ENCODE measurements around the gene SMC4. TPM values are rescaled to one million over a fixed set of nuclear protein-coding genes. Genes with fewer than 3 reads are reported as not detected.
A peak's percentile ranks its signal among the peaks of the same experiment; 100 is the strongest.

Gene SMC4
- total and polyA plus RNA-seq, 2 of the 13 experiments (the other 11 are each of a cell fraction or from before 2014, with no cell fraction given): 19.2 to 74.3 TPM

DNA sequence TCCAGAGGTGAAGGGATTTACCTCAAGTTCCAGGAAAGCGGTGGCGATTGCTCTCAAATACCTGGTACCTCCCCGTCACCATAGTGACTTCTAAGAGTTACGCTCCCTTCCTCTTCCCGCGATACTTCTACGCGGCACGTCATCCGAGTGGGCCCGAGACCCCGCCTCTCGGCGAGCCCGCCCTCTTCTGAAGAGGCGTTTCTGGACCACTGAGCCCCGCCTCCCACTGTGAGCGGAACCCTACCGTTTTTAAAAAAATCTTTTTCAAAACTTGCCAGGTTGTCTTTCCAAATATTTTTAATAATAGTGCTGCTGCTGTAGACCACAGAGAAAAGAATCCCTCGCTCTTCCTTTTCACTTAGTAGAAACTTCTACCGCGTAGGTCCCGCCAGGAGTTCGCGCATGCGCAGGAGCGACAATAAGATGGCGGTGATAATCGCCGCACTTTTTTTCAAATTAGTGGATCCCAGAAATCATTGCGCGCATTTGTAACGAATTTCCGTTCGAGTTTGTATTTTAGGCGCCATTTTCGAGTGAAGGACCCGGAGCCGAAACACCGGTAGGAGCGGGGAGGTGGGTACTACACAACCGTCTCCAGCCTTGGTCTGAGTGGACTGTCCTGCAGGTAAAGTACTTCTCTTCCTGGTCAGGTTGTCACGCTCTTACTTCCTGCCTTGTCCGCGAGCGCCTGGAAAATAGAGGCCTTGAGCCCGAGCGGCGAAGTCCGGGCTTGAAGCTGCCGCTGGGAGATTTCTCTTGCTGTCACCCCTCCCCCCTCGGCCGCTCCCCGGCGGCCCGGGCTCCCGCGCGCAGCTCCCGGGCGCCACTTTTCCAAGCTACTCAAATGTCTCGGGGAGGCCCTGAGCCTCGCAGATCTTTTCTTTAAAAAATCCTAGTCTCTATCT lies at the start of gene SMC4, which contains the start of gene IFT80 (continued):
- TF ChIP-seq, protein P1, sequence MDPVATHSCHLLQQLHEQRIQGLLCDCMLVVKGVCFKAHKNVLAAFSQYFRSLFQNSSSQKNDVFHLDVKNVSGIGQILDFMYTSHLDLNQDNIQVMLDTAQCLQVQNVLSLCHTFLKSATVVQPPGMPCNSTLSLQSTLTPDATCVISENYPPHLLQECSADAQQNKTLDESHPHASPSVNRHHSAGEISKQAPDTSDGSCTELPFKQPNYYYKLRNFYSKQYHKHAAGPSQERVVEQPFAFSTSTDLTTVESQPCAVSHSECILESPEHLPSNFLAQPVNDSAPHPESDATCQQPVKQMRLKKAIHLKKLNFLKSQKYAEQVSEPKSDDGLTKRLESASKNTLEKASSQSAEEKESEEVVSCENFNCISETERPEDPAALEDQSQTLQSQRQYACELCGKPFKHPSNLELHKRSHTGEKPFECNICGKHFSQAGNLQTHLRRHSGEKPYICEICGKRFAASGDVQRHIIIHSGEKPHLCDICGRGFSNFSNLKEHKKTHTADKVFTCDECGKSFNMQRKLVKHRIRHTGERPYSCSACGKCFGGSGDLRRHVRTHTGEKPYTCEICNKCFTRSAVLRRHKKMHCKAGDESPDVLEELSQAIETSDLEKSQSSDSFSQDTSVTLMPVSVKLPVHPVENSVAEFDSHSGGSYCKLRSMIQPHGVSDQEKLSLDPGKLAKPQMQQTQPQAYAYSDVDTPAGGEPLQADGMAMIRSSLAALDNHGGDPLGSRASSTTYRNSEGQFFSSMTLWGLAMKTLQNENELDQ (CRISPR knock-in tag; IDR thresholded peaks at IDR 0.05; ENCODE audit: borderline replicate concordance): no peak
- peak; percentile 82 for TF ChIP-seq POLR2G (IDR thresholded peaks at IDR 0.05; ENCODE audit: low read depth, low read length)
- peak; percentile 13; the same call in 1 of the 2 replicates for TF ChIP-seq GABPA (IDR thresholded peaks at IDR 0.05; ENCODE audit: low read depth, low read length)
- TF ChIP-seq GABPA (CRISPR knock-in tag; IDR thresholded peaks at IDR 0.05; ENCODE audit: low read depth): peak; percentile 86
- peak in 1 of 2 experiments; percentile 48; a peak in 1 of 4 replicates for TF ChIP-seq KLF16 (CRISPR knock-in tag; IDR thresholded peaks at IDR 0.05)
- no peak for TF ChIP-seq MAZ (IDR thresholded peaks at IDR 0.05; ENCODE audit: borderline replicate concordance, low read depth, low read length)
- no peak for TF ChIP-seq MAZ (CRISPR knock-in tag; IDR thresholded peaks at IDR 0.05; ENCODE audit: low read depth)
- TF ChIP-seq NONO (IDR thresholded peaks at IDR 0.05): no peak
- peak; percentile 23; the same call in 1 of the 2 replicates for TF ChIP-seq NONO (CRISPR knock-in tag; conservative IDR thresholded peaks at IDR 0.05)
- no peak for TF ChIP-seq TCF7 (IDR thresholded peaks at IDR 0.05; ENCODE audit: low read depth)
- TF ChIP-seq, protein P2, sequence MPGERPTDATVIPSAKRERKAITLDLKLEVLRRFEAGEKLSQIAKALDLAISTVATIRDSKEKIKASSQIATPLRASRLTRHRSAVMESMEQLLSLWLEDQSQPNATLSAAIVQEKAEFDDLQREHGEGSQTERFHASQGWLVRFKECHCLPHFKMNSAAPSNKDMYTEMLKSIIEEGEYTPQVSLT (CRISPR knock-in tag; IDR thresholded peaks at IDR 0.05; ENCODE audit: borderline replicate concordance, low read depth): no peak
- 0 out of 2 replicates have a peak, but pooled peaks have one; percentile 29 for TF ChIP-seq DR1 (CRISPR knock-in tag; IDR thresholded peaks at IDR 0.05)
- peak; percentile 39; the same call in 1 of the 2 replicates for TF ChIP-seq ETV5 (CRISPR knock-in tag; IDR thresholded peaks at IDR 0.05; ENCODE audit: borderline replicate concordance)
- TF ChIP-seq ZFY (CRISPR knock-in tag; IDR thresholded peaks at IDR 0.05): peak; percentile 52; the same call in 1 of the 2 replicates
- no peak for TF ChIP-seq ZNF180 (CRISPR knock-in tag; IDR thresholded peaks at IDR 0.05; ENCODE audit: borderline replicate concordance, low read depth)
- TF ChIP-seq HOXD1 (CRISPR knock-in tag; IDR thresholded peaks at IDR 0.05): 0 out of 2 replicates have a peak, but pooled peaks have one; percentile 35
